GM19395 (cell line): ENCODE measurements around the gene TMEM154.
"Not testable (repeated sequence)": the region's sequence is repeated elsewhere in the genome, so short reads cannot be mapped to it uniquely, and the experiment has no call there.

Source experiments
- ATAC-seq: cut with Tn5 transposase; IDR thresholded peaks from one replicate; pipeline ENCODE4 v1.9.1; 2021; ENCODE audit warnings: mild to moderate bottlenecking, moderate library complexity; ENCODE audit not compliant: unreplicated experiment

Gene TMEM154

GRCh38 chr4:152668338-152668964 lies 11.3 kb downstream of the TMEM154 start:
- no peak for ATAC-seq

- no peak for ATAC-seq
Observed at GRCh38 chr4:152667781-152668180, 12.0 kb downstream of the TMEM154 start.

GRCh38 chr4:152666946-152667345 lies 12.9 kb downstream of the TMEM154 start:
- no peak for ATAC-seq

- peak; percentile 34 for ATAC-seq
Observed at GRCh38 chr4:152665691-152666395, 14.0 kb downstream of the TMEM154 start.

GRCh38 chr4:152664067-152664378 lies 15.8 kb downstream of the TMEM154 start:
- ATAC-seq = not testable (repeated sequence)

DNA sequence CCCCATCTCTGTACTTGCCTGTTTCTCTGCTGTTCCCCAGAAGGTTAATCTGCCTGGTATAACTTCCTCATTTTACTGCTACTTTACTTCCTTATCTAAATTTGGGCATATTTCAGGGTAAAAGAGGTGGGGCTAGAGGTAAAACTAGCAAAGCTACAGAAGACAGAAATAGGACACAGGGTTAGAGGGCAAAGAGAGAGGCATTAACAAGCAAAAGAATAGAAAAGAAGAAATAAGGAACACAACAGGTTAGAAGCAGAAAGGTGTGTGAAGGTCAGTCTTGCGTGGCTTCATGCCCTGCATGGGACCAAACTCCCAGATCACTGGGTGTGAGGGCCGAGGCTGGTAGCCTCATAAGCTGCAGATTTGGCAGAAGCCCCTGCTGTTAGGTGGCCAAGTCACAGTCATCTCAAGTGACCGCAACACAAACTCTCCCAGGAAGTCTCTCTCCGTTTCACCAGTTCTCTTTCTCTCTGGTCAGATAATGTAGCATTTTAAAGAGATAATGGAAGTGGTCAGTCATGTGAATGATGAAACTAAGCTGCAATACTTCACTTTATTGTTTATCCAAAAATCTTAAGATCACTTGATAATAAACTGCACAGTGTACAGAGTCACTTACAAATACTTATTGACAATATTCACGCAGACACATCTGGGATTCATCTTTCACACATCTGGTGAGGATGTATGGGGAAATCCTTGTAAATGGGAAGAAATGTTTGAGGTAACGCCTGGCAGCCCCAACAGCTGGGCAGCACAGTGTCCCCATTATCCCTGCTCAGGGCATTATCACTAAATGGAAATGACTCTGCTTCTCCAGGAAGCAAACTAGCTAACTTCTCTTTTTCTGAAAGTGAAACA lies 16.4 kb downstream of the TMEM154 start:
- ATAC-seq = peak; percentile 57

DNA sequence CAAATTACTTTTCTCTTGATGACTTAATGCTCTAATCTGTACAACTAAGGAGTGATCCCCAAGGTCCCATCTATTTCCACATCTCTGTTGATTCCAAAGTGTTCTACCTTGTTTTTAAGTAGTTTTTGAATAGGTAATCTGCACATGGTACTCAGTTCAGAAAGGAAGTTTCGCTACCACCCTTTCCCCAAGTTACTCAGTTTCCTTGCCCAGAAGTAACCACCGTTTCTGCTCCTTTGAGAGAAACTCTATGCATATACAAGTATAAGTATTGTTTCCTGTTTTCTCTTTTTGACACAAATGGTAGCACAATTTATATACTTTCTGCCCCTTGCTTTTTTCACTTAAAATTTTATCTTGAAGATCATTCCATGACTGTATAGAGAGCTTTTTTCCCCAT lies 18.1 kb downstream of the TMEM154 start:
- ATAC-seq = no peak

- no peak for ATAC-seq
Observed at GRCh38 chr4:152660526-152660925, 19.3 kb downstream of the TMEM154 start.

- no peak for ATAC-seq
Observed at GRCh38 chr4:152659806-152660205, 20.0 kb downstream of the TMEM154 start.

DNA sequence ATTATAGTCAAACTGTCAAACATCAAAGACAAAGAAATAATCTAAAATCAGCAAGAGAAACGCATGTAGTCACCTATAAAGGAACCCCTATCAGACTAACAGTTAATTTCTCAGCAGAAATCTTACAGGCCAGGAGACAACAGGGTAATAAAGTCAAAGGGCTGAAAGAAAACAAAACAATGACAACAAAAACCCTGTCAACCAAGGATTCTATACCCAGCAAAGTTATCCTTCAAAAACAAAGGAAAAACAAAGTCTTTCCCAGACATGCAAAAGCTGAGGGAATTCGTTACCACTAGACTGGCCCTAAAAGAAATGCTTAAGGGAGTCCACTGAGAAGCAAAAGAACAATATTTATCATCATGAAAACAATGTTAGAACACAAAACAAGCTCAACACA lies 22.1 kb downstream of the TMEM154 start:
- ATAC-seq = no peak

DNA sequence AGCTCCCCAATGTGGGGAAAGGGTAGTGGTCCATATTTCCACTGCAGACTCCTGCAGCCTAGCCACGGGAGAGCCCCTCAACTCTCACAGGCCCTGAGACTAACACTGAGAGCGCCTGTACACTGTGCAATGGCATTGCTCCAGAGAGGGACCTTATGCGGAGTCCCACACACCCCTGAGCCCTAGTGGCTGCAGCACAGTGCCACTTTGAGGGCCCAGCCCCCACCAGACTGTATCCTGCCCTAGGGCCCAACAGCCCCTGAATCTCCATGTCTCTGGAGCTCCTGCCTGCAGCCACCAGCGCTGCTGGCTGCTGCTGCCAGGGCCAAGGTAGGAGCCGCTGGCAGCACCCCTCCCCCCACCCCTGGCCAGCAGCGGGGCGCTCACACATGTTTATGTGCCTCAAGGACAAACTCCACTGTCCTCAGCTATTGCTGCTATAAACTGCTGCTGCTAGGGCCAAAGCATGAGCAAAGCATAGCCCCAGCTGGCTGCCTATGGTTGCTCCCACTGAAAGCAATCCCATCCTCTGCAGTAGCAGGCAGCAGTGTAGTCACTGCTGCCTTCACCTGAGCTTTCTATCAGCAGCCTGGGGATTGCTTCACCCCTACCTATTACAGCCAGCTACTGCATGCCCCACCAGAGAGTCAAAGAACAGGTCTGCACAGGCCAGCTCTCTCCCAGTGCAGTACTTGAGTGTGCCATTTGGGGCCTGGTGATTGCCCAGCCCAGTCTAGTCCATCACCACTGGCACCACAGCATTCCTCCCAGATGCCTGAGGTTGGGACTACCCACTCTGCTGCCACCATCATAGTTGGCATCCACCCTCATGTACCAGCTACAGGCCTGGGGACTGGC lies 24.3 kb downstream of the TMEM154 start:
- ATAC-seq = no peak

- no peak for ATAC-seq
Observed at GRCh38 chr4:152652102-152652501, 27.7 kb downstream of the TMEM154 start.

- ATAC-seq = no peak
Observed at GRCh38 chr4:152651473-152652060, 28.2 kb downstream of the TMEM154 start.

GRCh38 chr4:152646221-152646620 lies 33.6 kb downstream of the TMEM154 start:
- ATAC-seq = no peak

- ATAC-seq = no peak
Observed at GRCh38 chr4:152644130-152644529, 35.7 kb downstream of the TMEM154 start.

- ATAC-seq = peak; percentile 93
Observed at GRCh38 chr4:152643153-152644035, 36.4 kb downstream of the TMEM154 start.

DNA sequence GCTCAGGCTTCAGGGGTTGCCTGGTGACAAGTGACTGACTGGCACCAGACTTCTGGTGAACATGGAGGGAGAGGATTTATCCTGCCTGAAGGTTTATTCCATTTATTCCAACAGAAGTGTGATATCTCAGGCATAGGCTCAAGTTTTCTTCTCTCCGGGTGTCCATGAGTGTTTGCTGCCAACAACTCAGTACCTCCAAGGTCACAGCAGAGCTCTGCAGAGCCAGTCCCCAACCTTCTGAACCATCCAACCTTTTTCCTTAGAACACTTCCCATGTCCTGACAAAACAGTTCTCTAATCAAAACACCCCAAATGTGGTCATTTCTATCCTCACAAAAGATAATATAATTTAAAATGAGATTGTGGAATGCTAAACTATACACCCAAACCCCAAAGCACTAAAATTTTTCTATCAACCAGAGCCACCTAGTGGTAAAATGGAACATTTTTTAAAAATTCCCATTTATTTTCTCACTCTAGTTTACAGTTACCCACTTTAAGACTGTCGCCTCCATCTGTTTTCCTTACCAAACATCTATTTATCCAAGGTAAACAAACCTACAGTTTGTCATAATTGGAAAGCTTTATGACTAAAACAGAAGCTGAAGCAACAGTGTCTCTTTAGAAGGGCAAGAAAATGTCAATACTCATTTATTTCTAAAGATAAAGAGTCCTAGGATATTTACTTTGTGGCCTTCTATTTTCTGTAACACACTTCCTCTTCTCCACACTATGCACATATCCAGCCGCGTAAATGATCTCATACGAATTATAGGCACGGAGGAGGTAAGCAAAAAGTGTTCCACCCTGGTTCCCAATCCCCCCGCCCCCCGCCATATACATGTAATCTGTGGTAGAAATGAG lies 39.5 kb downstream of the TMEM154 start:
- no peak for ATAC-seq

- no peak for ATAC-seq
Observed at GRCh38 chr4:152635851-152636250, 43.9 kb downstream of the TMEM154 start.
